Measurements from ENCODE around the gene LINC00237. TPM values are rescaled to one million over a fixed set of nuclear protein-coding genes. Genes with fewer than 3 reads are reported as not detected.

LINC00237 gene
- total RNA-seq, 1 donor from 2014 or later = not detected

DNA sequence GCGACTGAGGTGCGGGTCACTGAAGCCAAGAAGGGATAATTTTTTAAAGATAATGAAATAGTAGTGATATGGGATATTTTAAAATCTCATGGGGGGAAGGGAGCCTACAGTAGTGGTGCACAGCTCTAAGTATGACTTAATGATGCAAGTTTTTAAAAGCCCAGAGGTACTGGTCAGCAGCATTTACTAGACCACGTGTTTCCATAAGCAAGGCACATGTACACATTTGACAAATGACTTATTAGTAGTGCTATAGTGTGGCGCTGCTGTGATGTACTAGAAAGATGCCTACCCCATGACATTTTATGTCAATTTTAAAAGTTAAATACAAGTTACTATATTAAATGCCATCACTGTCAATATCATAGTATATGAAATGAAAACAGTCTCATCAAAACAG lies 7.5 kb upstream of the LINC00237 start:
- intact Hi-C loops (cut with DNase I) = no loop called here
- Histone ChIP-seq H3K27ac (no peak overlapping the region), H3K27me3 (no peaks in the 10 kb centered on the region), H3K36me3 (no peaks in the 10 kb centered on the region), H3K4me1 (no peaks in the 10 kb centered on the region), H3K4me3 (no peak overlapping the region), H3K9me3 (no peaks in the 10 kb centered on the region)
- TF ChIP-seq, protein P1, sequence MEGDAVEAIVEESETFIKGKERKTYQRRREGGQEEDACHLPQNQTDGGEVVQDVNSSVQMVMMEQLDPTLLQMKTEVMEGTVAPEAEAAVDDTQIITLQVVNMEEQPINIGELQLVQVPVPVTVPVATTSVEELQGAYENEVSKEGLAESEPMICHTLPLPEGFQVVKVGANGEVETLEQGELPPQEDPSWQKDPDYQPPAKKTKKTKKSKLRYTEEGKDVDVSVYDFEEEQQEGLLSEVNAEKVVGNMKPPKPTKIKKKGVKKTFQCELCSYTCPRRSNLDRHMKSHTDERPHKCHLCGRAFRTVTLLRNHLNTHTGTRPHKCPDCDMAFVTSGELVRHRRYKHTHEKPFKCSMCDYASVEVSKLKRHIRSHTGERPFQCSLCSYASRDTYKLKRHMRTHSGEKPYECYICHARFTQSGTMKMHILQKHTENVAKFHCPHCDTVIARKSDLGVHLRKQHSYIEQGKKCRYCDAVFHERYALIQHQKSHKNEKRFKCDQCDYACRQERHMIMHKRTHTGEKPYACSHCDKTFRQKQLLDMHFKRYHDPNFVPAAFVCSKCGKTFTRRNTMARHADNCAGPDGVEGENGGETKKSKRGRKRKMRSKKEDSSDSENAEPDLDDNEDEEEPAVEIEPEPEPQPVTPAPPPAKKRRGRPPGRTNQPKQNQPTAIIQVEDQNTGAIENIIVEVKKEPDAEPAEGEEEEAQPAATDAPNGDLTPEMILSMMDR (IDR thresholded peaks at IDR 0.05) = no peak
- TF ChIP-seq POLR2AphosphoS5 (IDR thresholded peaks at IDR 0.05; ENCODE audit: insufficient read depth in 1 of 2, low read depth in 1 of 2) (no peak), POLR2A (IDR thresholded peaks at IDR 0.05) (no peak)
- DNase-seq (ENCODE audit: extremely low spot score in 2 of 2) = no peak

DNA sequence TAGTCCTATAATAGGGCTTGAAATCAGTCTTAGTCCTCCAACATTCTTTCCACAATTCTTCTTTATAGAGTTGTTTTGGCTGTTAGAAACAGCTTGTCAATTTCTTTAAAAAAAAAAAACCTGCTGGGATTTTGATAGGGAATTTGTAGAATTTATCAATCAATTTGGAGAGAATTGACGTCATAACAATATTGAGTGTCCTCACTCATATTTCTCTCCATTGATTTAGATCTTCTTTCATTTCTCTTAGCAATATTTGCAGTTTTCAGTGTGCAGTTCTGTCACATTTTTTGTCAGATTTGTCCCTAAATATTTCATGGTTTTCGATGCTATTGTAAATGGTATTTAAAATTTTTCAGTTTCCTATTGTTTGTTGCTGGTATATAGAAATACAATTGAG lies 5.3 kb upstream of the LINC00237 start:
- intact Hi-C loops (cut with DNase I) = no loop called here
- peaks cover under 1% of the 10 kb centered on the region for H3K4me1 ChIP-seq
- no peak overlapping the region for H3K4me3 ChIP-seq
- H3K27me3 ChIP-seq = no peaks in the 10 kb centered on the region
- no peaks in the 10 kb centered on the region for H3K9me3 ChIP-seq
- no peak overlapping the region for H3K27ac ChIP-seq
- no peak for DNase-seq (ENCODE audit: extremely low spot score in 2 of 2)
- TF ChIP-seq POLR2A (IDR thresholded peaks at IDR 0.05) = no peak
- no peak for TF ChIP-seq POLR2AphosphoS5 (IDR thresholded peaks at IDR 0.05; ENCODE audit: insufficient read depth in 1 of 2, low read depth in 1 of 2)
- TF ChIP-seq, protein P1 (IDR thresholded peaks at IDR 0.05) = no peak
- no peaks in the 10 kb centered on the region for H3K36me3 ChIP-seq

DNA sequence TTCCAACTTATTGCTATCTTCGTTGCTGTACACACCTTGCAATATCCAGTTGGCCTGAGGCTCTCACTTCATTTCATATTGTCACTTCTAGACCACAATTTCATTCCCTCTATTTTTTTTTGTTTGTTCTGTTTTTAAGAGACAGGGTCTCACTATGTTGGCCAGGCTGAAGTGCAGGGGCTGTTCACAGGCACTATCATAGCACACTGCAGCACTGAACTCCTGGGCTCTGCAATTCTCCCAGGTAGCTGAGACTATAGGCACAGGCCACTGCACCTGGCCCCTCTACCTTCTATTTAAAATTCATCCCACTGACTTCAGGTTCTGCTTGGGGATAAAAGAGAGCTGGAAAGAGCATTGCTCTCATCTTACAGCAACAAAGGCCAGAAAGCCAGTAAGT lies 4.7 kb upstream of the LINC00237 start:
- H3K36me3 ChIP-seq = no peaks in the 10 kb centered on the region
- no peak overlapping the region for H3K27ac ChIP-seq
- peaks cover 5% of the 10 kb centered on the region for H3K27me3 ChIP-seq
- H3K4me1 ChIP-seq = peaks cover 6% of the 10 kb centered on the region
- TF ChIP-seq, protein P1 (IDR thresholded peaks at IDR 0.05) = no peak
- TF ChIP-seq POLR2AphosphoS5 (IDR thresholded peaks at IDR 0.05; ENCODE audit: insufficient read depth in 1 of 2, low read depth in 1 of 2) = no peak
- no peak for TF ChIP-seq POLR2A (IDR thresholded peaks at IDR 0.05)
- intact Hi-C loops (cut with DNase I) = no loop called here
- DNase-seq (ENCODE audit: extremely low spot score in 2 of 2) = no peak
- H3K4me3 ChIP-seq = no peak overlapping the region
- no peaks in the 10 kb centered on the region for H3K9me3 ChIP-seq

DNA sequence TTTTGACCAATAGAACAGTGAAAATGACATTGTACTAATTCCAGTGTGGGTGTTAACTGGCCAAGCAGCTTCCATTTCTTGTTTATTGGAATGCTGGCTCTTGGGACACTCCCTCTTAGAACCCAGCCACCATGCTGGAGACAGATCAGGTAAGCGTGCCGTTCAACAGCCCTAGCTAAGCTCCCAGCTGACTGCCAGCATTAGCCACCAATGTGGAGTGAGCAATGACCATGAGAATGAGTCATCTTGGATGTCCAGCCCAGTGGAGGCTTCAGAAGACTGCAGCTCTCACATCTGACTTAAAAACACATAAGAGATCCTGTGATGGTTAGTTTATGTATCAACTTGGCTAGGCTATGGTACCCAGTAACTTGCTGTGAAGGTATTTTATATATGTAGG lies 3.0 kb upstream of the LINC00237 start:
- TF ChIP-seq, protein P1 (IDR thresholded peaks at IDR 0.05) = no peak
- TF ChIP-seq POLR2A (IDR thresholded peaks at IDR 0.05) = no peak
- no peak for TF ChIP-seq POLR2AphosphoS5 (IDR thresholded peaks at IDR 0.05; ENCODE audit: insufficient read depth in 1 of 2, low read depth in 1 of 2)
- intact Hi-C loops (cut with DNase I) = no loop called here
- Histone ChIP-seq H3K27me3 (peaks cover 14% of the 10 kb centered on the region), H3K4me1 (peaks cover 17% of the 10 kb centered on the region), H3K9me3 (no peaks in the 10 kb centered on the region), H3K4me3 (no peak overlapping the region), H3K36me3 (no peaks in the 10 kb centered on the region), H3K27ac (no peak overlapping the region)
- DNase-seq (ENCODE audit: extremely low spot score in 2 of 2) = no peak

DNA sequence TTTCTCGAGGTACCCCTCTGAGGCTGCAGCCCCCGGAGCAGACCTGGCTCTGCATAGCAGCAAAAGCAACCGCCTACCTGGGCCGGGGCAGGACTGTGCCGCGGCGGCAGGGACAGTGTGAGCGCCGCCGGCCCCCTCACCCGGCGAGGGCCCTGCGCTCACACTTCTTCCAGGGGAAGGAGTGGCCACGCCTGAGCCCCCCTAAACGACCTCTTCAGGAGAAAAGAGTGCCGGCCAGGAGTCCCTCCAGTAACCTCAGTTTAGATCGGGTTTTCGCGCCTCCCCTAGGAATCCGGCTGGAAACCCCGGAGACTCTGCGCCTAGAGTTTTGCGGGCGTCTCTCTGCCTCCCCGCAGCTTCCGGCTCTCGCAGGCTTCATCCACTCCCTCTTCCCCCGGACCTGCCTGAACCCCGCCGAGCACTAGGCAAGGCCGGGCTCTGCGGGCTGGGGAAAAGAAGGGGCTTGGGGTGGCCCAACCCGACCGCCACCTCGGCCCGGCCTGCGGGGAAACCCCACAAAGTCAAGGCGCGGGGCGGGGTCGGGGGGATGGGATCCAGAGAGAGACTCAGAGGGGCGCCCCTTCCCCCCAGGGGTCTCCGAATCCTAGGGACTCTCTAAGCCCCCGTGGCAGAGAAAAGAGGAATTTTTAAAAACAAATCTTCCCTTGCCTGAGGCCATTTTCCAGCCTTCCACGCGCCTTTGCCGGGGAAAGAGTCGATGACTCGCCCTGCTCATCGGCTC lies 558 bp downstream of the LINC00237 start:
- Histone ChIP-seq H3K36me3 (no peaks in the 10 kb centered on the region), H3K4me1 (peaks cover 47% of the 10 kb centered on the region), H3K4me3 (peak overlapping the region in 1 of 2 donors; percentile 13), H3K9me3 (no peaks in the 10 kb centered on the region), H3K27ac (no peak overlapping the region), H3K27me3 (peaks cover 30% of the 10 kb centered on the region)
- no peak for TF ChIP-seq POLR2A (IDR thresholded peaks at IDR 0.05)
- TF ChIP-seq, protein P1 (IDR thresholded peaks at IDR 0.05) = no peak
- TF ChIP-seq POLR2AphosphoS5 (IDR thresholded peaks at IDR 0.05; ENCODE audit: insufficient read depth in 1 of 2, low read depth in 1 of 2) = no peak
- intact Hi-C loops (cut with DNase I) = no loop called here
- no peak for DNase-seq (ENCODE audit: extremely low spot score in 2 of 2)
